Raji (cell line): ENCODE measurements around the gene KLF3.

Source experiments
- POLR2A ChIP-seq: IDR thresholded peaks from 2 replicates; pipeline ENCODE4 v1.6.1; 2011; ENCODE audit warnings: low read depth, low read length, control low read depth; ENCODE audit not compliant: insufficient read depth

Gene KLF3

GRCh38 chr4:38730830-38731646, 67.0 kb downstream of the KLF3 start:
- no peak for TF ChIP-seq POLR2A

GRCh38 chr4:38733663-38734062, 69.7 kb downstream of the KLF3 start:
- no peak for TF ChIP-seq POLR2A

- no peak for TF ChIP-seq POLR2A
Observed at GRCh38 chr4:38734446-38734845, 70.4 kb downstream of the KLF3 start.

- no peak for TF ChIP-seq POLR2A
Observed at GRCh38 chr4:38734911-38735310, 70.9 kb downstream of the KLF3 start.

GRCh38 chr4:38735870-38736269, 71.9 kb downstream of the KLF3 start:
- TF ChIP-seq POLR2A, result no peak

GRCh38 chr4:38738940-38739803, 75.2 kb downstream of the KLF3 start:
- TF ChIP-seq POLR2A, result no peak

- TF ChIP-seq POLR2A, result no peak
Observed at GRCh38 chr4:38740303-38740702, 76.3 kb downstream of the KLF3 start.

GRCh38 chr4:38743866-38744265, 79.9 kb downstream of the KLF3 start:
- TF ChIP-seq POLR2A, result no peak

- no peak for TF ChIP-seq POLR2A
Observed at GRCh38 chr4:38745881-38746280, 81.9 kb downstream of the KLF3 start.

- no peak for TF ChIP-seq POLR2A
Observed at GRCh38 chr4:38747629-38748028, 83.6 kb downstream of the KLF3 start.

GRCh38 chr4:38749336-38749735, 85.3 kb downstream of the KLF3 start:
- no peak for TF ChIP-seq POLR2A
